GM23248 (cell line): ENCODE measurements around the gene EHD4.

Experiments used
- EZH2 ChIP-seq: fragments of 200-600 bp; sonication (generic); IDR thresholded peaks from 2 replicates; pipeline ENCODE4 v1.6.1; 2018; ENCODE audit warnings: antibody characterized with exemption, mild to moderate bottlenecking; ENCODE audit not compliant: insufficient read depth, poor library complexity, severe bottlenecking
- EZH2phosphoT487 ChIP-seq: fragments of 200-600 bp; sonication (generic); IDR thresholded peaks from 2 replicates; pipeline ENCODE4 v1.6.1; 2018; ENCODE audit warnings: antibody characterized with exemption, moderate library complexity, mild to moderate bottlenecking, low read depth; ENCODE audit not compliant: insufficient read depth

DNA sequence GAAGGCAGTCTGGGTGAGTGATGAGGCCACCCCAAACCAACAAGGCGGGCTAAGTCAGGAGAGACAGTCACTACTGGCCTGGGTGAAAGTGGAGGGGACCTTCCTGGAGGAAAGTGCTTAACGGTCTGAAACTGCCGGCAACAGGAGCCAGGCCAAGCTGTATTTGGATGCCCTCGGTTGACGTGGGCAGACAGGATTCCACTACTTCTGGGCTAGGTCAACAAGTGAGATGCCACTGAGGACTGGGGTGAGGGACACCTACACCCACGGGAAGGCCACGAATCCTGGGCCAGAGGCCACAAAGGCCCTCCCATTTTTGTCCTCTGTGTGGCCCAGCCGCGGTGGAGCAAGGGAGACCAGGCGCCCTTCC, 90.8 kb downstream of the EHD4 start:
- TF ChIP-seq EZH2 (no peak), EZH2phosphoT487 (no peak)
